GM19193 (cell line): ENCODE results near the gene AKT3.

ENCODE experiments used
- POLR2A ChIP-seq: IDR thresholded peaks from 4 replicates; pipeline ENCODE4 v1.6.1; 2011; ENCODE audit not compliant: insufficient read depth, insufficient read length; ENCODE audit errors: extremely low read depth

Gene AKT3

GRCh38 chr1:243756529-243756928 lies 93.5 kb downstream of the AKT3 start:
- TF ChIP-seq POLR2A = no peak

- TF ChIP-seq POLR2A = no peak
Observed at GRCh38 chr1:243754348-243754747, 95.7 kb downstream of the AKT3 start.

- TF ChIP-seq POLR2A = no peak
Observed at GRCh38 chr1:243751506-243751905, 98.5 kb downstream of the AKT3 start.

- TF ChIP-seq POLR2A = no peak
Observed at GRCh38 chr1:243748706-243749283, 101.2 kb downstream of the AKT3 start.

GRCh38 chr1:243748227-243748626 lies 101.8 kb downstream of the AKT3 start:
- no peak for TF ChIP-seq POLR2A

- no peak for TF ChIP-seq POLR2A
Observed at GRCh38 chr1:243746751-243747150, 103.3 kb downstream of the AKT3 start.

- no peak for TF ChIP-seq POLR2A
Observed at GRCh38 chr1:243745356-243745755, 104.7 kb downstream of the AKT3 start.

GRCh38 chr1:243742819-243743218 lies 107.2 kb downstream of the AKT3 start:
- TF ChIP-seq POLR2A = no peak

GRCh38 chr1:243740255-243740999 lies 109.6 kb downstream of the AKT3 start:
- no peak for TF ChIP-seq POLR2A

GRCh38 chr1:243739335-243740003 lies 110.6 kb downstream of the AKT3 start:
- TF ChIP-seq POLR2A = no peak

GRCh38 chr1:243738020-243738419 lies 112.0 kb downstream of the AKT3 start:
- no peak for TF ChIP-seq POLR2A

GRCh38 chr1:243735457-243735856 lies 114.6 kb downstream of the AKT3 start:
- TF ChIP-seq POLR2A = no peak

- no peak for TF ChIP-seq POLR2A
Observed at GRCh38 chr1:243734308-243734695, 115.7 kb downstream of the AKT3 start.

GRCh38 chr1:243733670-243734307 lies 116.3 kb downstream of the AKT3 start:
- no peak for TF ChIP-seq POLR2A

- no peak for TF ChIP-seq POLR2A
Observed at GRCh38 chr1:243732637-243733036, 117.4 kb downstream of the AKT3 start.
